Measurements from ENCODE around the gene PLP2.
"Not testable (repeated sequence)": the region's sequence is repeated elsewhere in the genome, so short reads cannot be mapped to it uniquely, and the experiment has no call there.

GRCh38 chrX:49148390-49149100 lies 23.2 kb upstream of the PLP2 start:
- not testable (repeated sequence) for TF ChIP-seq CTCF (conservative IDR thresholded peaks at IDR 0.05 in 1 of 2, IDR thresholded peaks at IDR 0.05 in 1 of 2; ENCODE audit: low read depth in 1 of 2, low read length in 2 of 2); EZH2 (IDR thresholded peaks at IDR 0.05; ENCODE audit: low read length, missing control alignments)
